H9 (cell line): Measurements from ENCODE around the gene ARRB1. TPM values are rescaled to one million over a fixed set of nuclear protein-coding genes. Genes with fewer than 3 reads are reported as not detected.

Experiments used
- DNase-seq: peaks from one replicate; pipeline ENCODE4 v3.0.0-alpha.2; 2017
- H2AFZ ChIP-seq: one replicate; pipeline ENCODE4 v1.6.1; 2013; ENCODE audit warnings: mild to moderate bottlenecking, low read length, control low read depth, moderate library complexity
- H2AK5ac ChIP-seq: 2 replicates; pipeline ENCODE4 v1.6.1; 2013; ENCODE audit warnings: low read length, control low read depth, mixed read lengths; ENCODE audit not compliant: insufficient read length
- H2BK120ac ChIP-seq: one replicate; pipeline ENCODE4 v1.6.1; 2013; ENCODE audit warnings: low read depth, mild to moderate bottlenecking, low read length, control low read depth, inconsistent platforms; ENCODE audit not compliant: poor library complexity, severe bottlenecking
- H2BK12ac ChIP-seq: 2 replicates; pipeline ENCODE4 v1.6.1; 2013; ENCODE audit warnings: low read length, control low read depth, mixed read lengths, low read depth; ENCODE audit not compliant: insufficient read length
- H2BK15ac ChIP-seq: 2 replicates; pipeline ENCODE4 v1.6.1; 2013; ENCODE audit warnings: low read depth, low read length, control low read depth
- H2BK20ac ChIP-seq: one replicate; pipeline ENCODE4 v1.6.1; 2013; ENCODE audit warnings: low read depth, mild to moderate bottlenecking, low read length, control low read depth, inconsistent platforms; ENCODE audit not compliant: poor library complexity, severe bottlenecking
- H2BK5ac ChIP-seq: 2 replicates; pipeline ENCODE4 v1.6.1; 2013; ENCODE audit warnings: low read length, control low read depth, mixed read lengths; ENCODE audit not compliant: insufficient read length
- H3K14ac ChIP-seq: 2 replicates; pipeline ENCODE4 v1.6.1; 2013; ENCODE audit warnings: low read length, control low read depth; ENCODE audit not compliant: insufficient read depth
- H3K18ac ChIP-seq: 2 replicates; pipeline ENCODE4 v1.6.1; 2013; ENCODE audit warnings: low read depth, mild to moderate bottlenecking, mixed read lengths, low read length, control low read depth; ENCODE audit not compliant: insufficient read length
- H3K23ac ChIP-seq: 2 replicates; pipeline ENCODE4 v1.6.1; 2013; ENCODE audit warnings: low read length, control low read depth, mixed read lengths, low read depth; ENCODE audit not compliant: insufficient read length
- H3K23me2 ChIP-seq: 2 replicates; pipeline ENCODE4 v1.6.1; 2013; ENCODE audit warnings: low read depth, mild to moderate bottlenecking, mixed read lengths, low read length, control low read depth; ENCODE audit not compliant: insufficient read length, poor library complexity, severe bottlenecking
- H3K27ac ChIP-seq: 2 replicates; pipeline ENCODE4 v1.5.1; 2013; ENCODE audit warnings: low read length, control low read depth, mixed read lengths, low read depth; ENCODE audit not compliant: insufficient read length
- H3K27me3 ChIP-seq: 2 replicates; pipeline ENCODE4 v1.6.1; 2013; ENCODE audit warnings: low read length, control low read depth, inconsistent platforms; ENCODE audit not compliant: insufficient read depth
- H3K4ac ChIP-seq: 2 replicates; pipeline ENCODE4 v1.6.1; 2013; ENCODE audit warnings: low read depth, mild to moderate bottlenecking, control low read depth, inconsistent platforms, low read length, moderate library complexity
- H3K4me1 ChIP-seq: 2 replicates; pipeline ENCODE4 v1.6.1; 2013; ENCODE audit warnings: low read length, control low read depth, inconsistent platforms; ENCODE audit not compliant: insufficient read depth
- H3K4me2 ChIP-seq: 2 replicates; pipeline ENCODE4 v1.6.1; 2013; ENCODE audit warnings: low read length, control low read depth, mixed read lengths; ENCODE audit not compliant: insufficient read length, insufficient read depth
- H3K56ac ChIP-seq: 2 replicates; pipeline ENCODE4 v1.6.1; 2013; ENCODE audit warnings: low read depth, mild to moderate bottlenecking, mixed read lengths, low read length, control low read depth; ENCODE audit not compliant: insufficient read length
- H3K79me1 ChIP-seq: 2 replicates; pipeline ENCODE4 v1.6.1; 2013; ENCODE audit warnings: low read depth, mild to moderate bottlenecking, moderate library complexity, low read length, control low read depth, inconsistent platforms; ENCODE audit not compliant: insufficient read depth, poor library complexity, severe bottlenecking
- H3K79me2 ChIP-seq: 2 replicates; pipeline ENCODE4 v1.6.1; 2013; ENCODE audit warnings: low read length, control low read depth, inconsistent platforms; ENCODE audit not compliant: insufficient read depth
- H3K9ac ChIP-seq: 2 replicates; pipeline ENCODE4 v1.6.1; 2013; ENCODE audit warnings: low read length, control low read depth, mixed read lengths; ENCODE audit not compliant: insufficient read length; ENCODE audit errors: extremely low read depth
- H3K9me3 ChIP-seq: one replicate; pipeline ENCODE4 v1.6.1; 2013; ENCODE audit warnings: low read depth, low read length, inconsistent platforms; ENCODE audit not compliant: control insufficient read depth
- H3T11ph ChIP-seq: one replicate; pipeline ENCODE4 v1.6.1; 2013; ENCODE audit warnings: mild to moderate bottlenecking, low read length, control low read depth, inconsistent platforms
- H4K20me1 ChIP-seq: one replicate; pipeline ENCODE4 v1.6.1; 2013; ENCODE audit not compliant: control insufficient read depth, insufficient read length, insufficient read depth
- H4K5ac ChIP-seq: 2 replicates; pipeline ENCODE4 v1.6.1; 2013; ENCODE audit warnings: low read depth, mild to moderate bottlenecking, mixed read lengths, low read length, control low read depth; ENCODE audit not compliant: insufficient read length
- H4K8ac ChIP-seq: replicated peaks from 2 replicates; pipeline ENCODE4 v1.6.1; 2013; ENCODE audit warnings: low read length, control low read depth, mixed read lengths, low read depth; ENCODE audit not compliant: insufficient read length
- H4K91ac ChIP-seq: 2 replicates; pipeline ENCODE4 v1.6.1; 2013; ENCODE audit warnings: low read depth, mild to moderate bottlenecking, moderate library complexity, mixed read lengths, low read length, control low read depth; ENCODE audit not compliant: insufficient read length
- H3K27ac Mint-ChIP-seq, 3 experiments: 2 replicates in 2 of 3; 3 replicates in 1 of 3; pipeline ENCODE4 v1.8.0; 2020 to 2021; ENCODE audit warnings: mixed read lengths in 3 of 3, mild to moderate bottlenecking in 1 of 3, moderate library complexity in 1 of 3
- H3K27me3 Mint-ChIP-seq: 2 replicates; pipeline ENCODE4 v1.8.0; 2021; ENCODE audit warnings: low read depth, mild to moderate bottlenecking, moderate library complexity, mixed read lengths
- H3K36me3 Mint-ChIP-seq, 3 experiments: 2 replicates in 2 of 3; 3 replicates in 1 of 3; pipeline ENCODE4 v1.8.0; 2020 to 2021; ENCODE audit warnings: low read depth in 3 of 3, mixed read lengths in 3 of 3; ENCODE audit not compliant: insufficient read depth in 1 of 3
- H3K4me1 Mint-ChIP-seq, 2 experiments: 2 replicates each; pipeline ENCODE4 v1.8.0; 2020; ENCODE audit warnings: mixed read lengths in 2 of 2
- H3K4me3 Mint-ChIP-seq, 2 experiments: 2 replicates in 1 of 2; 3 replicates in 1 of 2; pipeline ENCODE4 v1.8.0; 2020 to 2021; ENCODE audit warnings: mild to moderate bottlenecking in 2 of 2, mixed read lengths in 2 of 2, moderate library complexity in 1 of 2
- H3K9me3 Mint-ChIP-seq, 2 experiments: 2 replicates in 1 of 2; 3 replicates in 1 of 2; pipeline ENCODE4 v1.8.0; 2020; ENCODE audit warnings: mild to moderate bottlenecking in 2 of 2, mixed read lengths in 2 of 2, moderate library complexity in 1 of 2
- CTCF ChIP-seq: fragments of 200-600 bp; sonication (generic); conservative IDR thresholded peaks from 3 replicates; pipeline ENCODE4 v1.8.0; 2021; ENCODE audit warnings: antibody characterized with exemption, mild to moderate bottlenecking
- WGBS: extraction: QIAGEN DNeasy Blood & Tissue Kit; methylation state at CpG from one replicate; pipeline ENCODE4 v1.1.7; 2013; ENCODE audit warnings: missing lambda C conversion rate, low lambda C conversion rate, mixed read lengths; ENCODE audit not compliant: insufficient read length; ENCODE audit errors: extremely low coverage; 5-methylcytosine and 5-hydroxymethylcytosine counted together
- total RNA-seq: library from RNA; stranded (reverse); gene quantifications from 2 replicates; pipeline ENCODE4 v1.2.1, GENCODE V29; 2021

ARRB1 gene
- total RNA-seq, 1 experiment from 2014 or later = 20.6 TPM

DNA sequence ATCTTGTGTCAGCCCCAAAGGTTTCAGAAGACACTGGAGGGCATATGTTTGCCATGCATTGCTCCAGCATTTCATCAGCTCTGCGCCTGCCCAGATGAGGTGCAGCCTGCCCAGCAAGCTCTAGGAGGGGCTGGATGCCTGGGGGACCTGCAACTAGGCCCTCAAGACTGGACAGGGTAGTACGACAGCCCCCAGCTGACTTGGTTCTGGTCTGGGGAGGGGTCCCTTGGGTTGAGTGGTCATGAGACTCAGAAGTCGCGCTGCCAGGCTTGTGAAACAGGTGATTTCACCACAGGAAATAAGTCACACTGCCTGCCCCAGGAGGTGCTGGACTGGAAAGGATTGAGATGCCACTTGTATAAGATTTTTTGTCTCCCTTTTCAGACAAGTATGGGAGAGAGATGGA lies 87.5 kb downstream of the ARRB1 start:
- H4K20me1 ChIP-seq = no peaks in the 10 kb centered on the region
- H2BK5ac ChIP-seq = no peak overlapping the region
- no peak overlapping the region for H3K4me2 ChIP-seq
- H3K4ac ChIP-seq = no peak overlapping the region
- H3K4me1 ChIP-seq = peaks cover 2% of the 10 kb centered on the region; the same call in 1 of the 2 replicates
- H3K79me1 ChIP-seq = no peaks in the 10 kb centered on the region
- no peaks in the 10 kb centered on the region for H3K9me3 Mint-ChIP-seq
- no peak overlapping the region for H2BK120ac ChIP-seq
- no peaks in the 10 kb centered on the region for H3K79me2 ChIP-seq
- no peaks in the 10 kb centered on the region for H3K27me3 ChIP-seq
- H2BK20ac ChIP-seq = no peak overlapping the region
- H3K56ac ChIP-seq = no peak overlapping the region
- no peak overlapping the region for H3T11ph ChIP-seq
- no peak overlapping the region for H3K14ac ChIP-seq
- H4K8ac ChIP-seq = no peak overlapping the region
- H3K4me1 Mint-ChIP-seq = peaks cover 4 to 6% of the 10 kb centered on the region in 2 experiments
- DNase-seq = no peak
- no peak overlapping the region for H3K27ac Mint-ChIP-seq
- no peak overlapping the region for H3K9ac ChIP-seq
- no peak for TF ChIP-seq CTCF
- H3K27me3 Mint-ChIP-seq = peaks cover 7% of the 10 kb centered on the region
- H3K23me2 ChIP-seq = peaks cover 4% of the 10 kb centered on the region
- no peak overlapping the region for H4K91ac ChIP-seq
- no peak overlapping the region for H3K27ac ChIP-seq
- H3K23ac ChIP-seq = no peak overlapping the region
- H4K5ac ChIP-seq = no peak overlapping the region
- no peak overlapping the region for H2BK15ac ChIP-seq
- H3K9me3 ChIP-seq = no peaks in the 10 kb centered on the region
- no peak overlapping the region for H3K18ac ChIP-seq
- no peak overlapping the region for H2BK12ac ChIP-seq
- no peak overlapping the region for H2AFZ ChIP-seq
- peaks cover 0 to 3% (median 0%) of the 10 kb centered on the region in 3 experiments; a peak in 1 of 7 replicates for H3K36me3 Mint-ChIP-seq
- no peak overlapping the region for H2AK5ac ChIP-seq
- no peak overlapping the region for H3K4me3 Mint-ChIP-seq
- WGBS = no CpG with 5 or more reads among the region's 4 CpGs
